ENCODE results near the gene CTXN1.
"Not testable (repeated sequence)": the region's sequence is repeated elsewhere in the genome, so short reads cannot be mapped to it uniquely, and the experiment has no call there.

Gene CTXN1

DNA sequence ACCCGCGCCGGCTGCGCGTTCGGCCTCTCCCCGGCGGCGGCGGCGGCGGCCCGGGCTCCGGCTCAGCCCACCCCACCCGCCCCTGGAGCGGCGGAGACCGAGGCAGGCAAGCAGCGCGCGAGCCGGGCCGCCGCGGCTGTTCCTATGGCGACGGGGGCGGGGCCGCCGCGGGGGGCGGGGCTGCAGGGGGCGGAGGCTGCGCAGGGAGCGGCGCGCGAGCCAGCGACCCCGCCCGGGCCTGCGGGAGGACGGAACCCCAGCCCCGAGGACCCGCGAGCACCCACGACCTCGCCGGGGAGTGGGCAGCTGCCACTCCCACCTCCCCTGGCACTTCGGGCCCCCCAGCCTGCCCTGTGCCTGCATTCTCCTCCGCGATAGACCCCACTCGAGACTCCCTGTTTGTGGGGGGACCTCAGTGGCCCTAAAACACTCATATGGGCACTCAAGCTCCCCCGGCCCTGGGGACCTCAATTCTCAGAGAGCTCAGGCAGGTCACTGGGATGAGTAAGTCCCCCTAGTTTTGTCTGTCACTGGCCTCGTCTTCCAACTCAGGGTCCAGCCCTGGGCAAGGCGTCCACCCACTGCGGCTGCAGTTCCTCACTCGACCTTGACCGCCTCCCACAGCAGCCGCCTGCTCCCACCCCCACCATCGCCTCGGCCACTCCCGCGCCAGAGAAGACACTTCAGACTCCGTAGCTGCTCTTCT lies at the start of gene CTXN1:
Gene CTXN1, minus strand, starts transcription at position 115 of the 706 bp plus-strand sequence. CDS start 597 bp downstream, outside the sequence.
- peak; percentile 84 for DNase-seq

- DNase-seq = no peak
These were observed 49.1 kb upstream of the CTXN1 start for GRCh38 chr19:7975037-7975436.

DNA sequence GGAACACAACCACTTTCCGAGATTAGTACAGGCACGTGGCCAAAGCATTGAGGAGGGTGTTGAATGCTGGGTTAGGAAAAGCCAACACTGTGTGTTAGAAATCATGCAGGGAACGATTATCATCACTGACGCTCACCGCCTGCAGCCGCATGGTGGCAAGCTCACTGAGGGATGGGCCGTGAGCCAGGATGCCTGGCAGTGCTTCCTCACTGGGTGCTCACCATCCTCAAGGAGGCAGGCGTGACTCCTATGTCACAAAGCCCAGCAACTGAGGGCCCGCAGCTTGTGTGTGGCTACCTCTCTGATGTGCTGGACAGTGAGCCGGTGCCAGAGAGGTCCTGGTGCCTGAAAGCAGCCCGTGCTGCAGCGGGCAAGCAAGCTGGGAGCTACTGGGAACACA lies 47.9 kb upstream of the CTXN1 start:
- DNase-seq = no peak

DNA sequence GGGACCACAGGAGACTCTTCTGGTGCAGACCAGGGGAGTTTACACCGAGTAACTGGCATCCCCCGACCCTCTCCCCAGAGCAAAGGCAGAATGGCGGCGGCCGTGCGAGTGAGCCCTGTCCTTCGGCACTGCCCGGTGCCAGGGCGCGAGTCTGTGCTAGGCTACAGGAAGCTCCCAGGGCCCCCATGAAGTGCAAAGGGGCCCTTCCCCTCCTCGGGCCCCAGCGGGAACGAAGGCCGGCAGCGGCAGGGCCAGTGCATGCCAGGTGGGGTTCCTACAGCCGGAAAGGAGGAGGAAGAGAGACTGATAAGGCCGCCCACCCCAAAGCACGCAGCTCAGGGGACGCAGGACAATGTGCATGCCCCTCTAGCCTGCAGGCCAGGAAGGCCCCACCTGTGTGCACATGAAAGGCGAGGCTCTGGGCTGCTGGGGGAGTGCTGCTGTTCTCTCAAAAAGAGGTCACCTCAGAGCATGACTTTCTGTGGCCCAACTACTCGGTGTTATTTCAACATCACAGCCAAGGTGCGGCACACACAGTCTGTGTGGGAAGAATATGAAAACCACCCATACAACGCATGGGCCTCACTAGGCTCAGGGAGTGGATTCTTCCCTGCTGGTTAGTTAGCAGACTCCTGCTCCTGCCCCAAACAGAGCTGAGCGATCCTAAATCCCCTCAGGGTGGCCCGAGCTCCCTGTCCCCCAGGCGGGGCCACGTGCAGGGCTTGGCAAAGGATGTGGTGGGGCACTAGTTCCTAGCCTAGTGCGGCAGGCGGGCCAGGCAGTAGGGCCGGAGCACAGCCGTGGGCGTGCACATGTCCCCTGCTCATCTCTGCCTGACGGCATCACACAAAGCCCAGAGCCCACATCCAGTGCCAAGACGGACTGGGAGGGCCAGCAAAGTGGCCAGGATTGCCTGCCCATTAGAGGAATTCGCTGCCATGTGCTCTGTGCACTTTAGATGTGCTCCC lies 45.9 kb upstream of the CTXN1 start:
- no peak for DNase-seq

- peak; percentile 27 for DNase-seq
These were observed 44.9 kb upstream of the CTXN1 start for GRCh38 chr19:7970716-7971448.

DNA sequence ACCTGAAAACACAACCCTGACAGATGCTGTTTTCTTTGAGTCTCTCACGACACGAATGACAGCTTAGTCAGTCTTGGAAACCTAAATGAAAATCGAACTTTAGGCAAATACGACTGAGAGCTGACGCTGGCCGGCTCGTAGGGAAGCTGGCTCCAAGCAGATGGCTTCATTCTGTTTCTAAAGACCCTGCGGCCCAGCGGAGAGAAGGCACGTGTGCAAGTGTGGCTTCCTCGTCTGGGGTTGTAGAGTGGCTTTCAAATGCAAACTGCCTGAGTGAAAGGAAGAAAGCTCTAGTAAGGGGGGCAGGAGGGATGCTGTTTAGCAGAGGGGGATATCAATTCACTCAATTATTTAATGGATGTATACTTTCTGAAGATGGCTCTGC lies 43.6 kb upstream of the CTXN1 start:
- no peak for DNase-seq

GRCh38 chr19:7968796-7969554 lies 43.0 kb upstream of the CTXN1 start:
- no peak for DNase-seq

DNA sequence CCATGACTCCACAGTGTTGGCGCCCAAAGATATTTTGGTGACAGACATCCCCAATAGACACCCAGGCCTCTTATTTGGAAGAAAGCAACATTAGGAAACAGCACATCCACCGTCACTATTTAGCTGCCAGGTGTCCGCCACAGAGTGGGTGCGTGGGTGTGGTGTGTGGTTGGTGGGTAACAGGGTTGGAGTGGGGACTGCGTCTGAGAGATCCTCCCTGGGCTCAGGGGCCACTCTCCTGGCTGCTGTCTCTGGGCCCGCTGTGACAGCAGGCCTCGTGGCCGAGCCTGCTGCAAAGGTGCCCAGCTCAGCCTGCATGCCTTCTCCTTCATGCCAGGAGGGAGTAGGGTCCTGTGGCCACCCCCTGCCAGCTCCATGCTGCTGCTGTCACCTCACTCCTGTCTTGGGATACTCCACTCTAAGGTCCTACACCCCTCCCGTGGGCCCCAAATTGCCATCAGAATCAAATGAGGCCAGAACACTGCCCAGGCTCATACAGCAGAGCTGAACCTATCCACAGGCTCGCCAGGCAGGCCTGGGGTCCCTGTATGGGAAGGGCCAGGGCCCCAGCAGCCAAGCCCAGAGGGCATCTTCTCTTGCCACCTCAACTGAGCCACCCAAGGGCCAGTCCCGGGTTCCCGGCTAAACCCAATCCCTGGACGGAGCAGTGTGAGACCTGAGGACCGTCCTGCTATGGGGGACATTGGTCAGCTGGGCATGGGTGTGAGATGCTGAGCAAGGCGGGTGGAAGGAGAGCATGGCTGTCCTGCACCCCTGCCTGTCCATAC lies 42.3 kb upstream of the CTXN1 start:
- DNase-seq = no peak

- DNase-seq = no peak
These were observed 40.2 kb upstream of the CTXN1 start for GRCh38 chr19:7965921-7966665.

GRCh38 chr19:7965259-7965841 lies 39.4 kb upstream of the CTXN1 start:
- DNase-seq = no peak

GRCh38 chr19:7963566-7963965 lies 37.6 kb upstream of the CTXN1 start:
- DNase-seq = no peak

GRCh38 chr19:7962644-7963268 lies 36.8 kb upstream of the CTXN1 start:
- DNase-seq = no peak

DNA sequence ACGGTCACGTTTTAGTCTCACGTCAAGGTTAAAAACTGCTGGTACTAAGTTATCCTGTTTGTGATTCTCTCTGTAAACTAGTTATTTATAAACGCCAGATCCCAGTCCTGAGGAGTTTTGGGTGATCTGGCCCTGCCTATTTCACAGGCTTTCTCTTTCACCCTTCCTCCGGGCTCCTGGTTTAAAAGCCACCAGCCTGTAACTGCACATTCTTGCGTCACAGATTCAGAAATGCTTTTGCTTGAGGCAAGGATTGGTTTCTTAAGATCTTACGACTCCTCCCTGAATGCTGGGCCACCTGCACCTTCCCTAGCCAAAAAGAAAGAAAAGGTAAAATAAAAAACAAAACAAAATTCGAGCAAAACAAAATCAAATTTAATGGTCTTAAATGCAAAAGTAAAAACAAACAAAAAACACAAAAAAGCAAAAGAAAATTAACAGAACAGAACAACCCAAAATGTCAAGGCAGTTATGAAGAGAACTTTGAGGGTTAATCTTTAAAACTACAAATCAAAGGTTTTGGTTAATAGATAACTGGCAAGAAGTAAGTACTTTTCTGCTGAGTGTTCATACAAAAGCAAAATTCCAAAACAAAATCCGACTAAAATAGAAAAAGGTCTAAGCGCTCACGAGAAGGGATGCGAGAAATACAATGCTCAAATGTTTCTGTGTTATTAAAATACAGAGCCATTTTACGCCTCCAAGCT lies 36.1 kb upstream of the CTXN1 start:
- DNase-seq = no peak

GRCh38 chr19:7961082-7961481 lies 35.1 kb upstream of the CTXN1 start:
- not testable (repeated sequence) for DNase-seq

DNA sequence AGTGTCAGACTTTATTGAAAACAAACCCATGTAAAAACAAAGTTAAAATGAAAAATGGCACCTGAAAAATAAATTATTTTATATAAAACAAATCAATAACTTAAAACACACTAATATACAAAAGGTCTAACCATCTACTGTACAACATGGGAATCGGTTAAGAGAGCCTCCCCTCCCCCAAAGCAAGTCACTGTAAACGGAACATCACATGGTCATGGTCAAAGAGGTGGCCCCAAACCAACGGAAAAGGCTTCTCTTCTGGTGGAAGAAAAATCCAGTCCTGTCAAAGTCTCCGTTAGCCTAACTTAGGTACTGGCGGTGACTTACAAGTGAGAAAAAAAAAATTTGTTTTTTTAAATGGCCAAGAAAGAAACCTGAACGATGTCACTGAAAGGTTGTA lies 33.3 kb upstream of the CTXN1 start:
- DNase-seq = no peak

DNA sequence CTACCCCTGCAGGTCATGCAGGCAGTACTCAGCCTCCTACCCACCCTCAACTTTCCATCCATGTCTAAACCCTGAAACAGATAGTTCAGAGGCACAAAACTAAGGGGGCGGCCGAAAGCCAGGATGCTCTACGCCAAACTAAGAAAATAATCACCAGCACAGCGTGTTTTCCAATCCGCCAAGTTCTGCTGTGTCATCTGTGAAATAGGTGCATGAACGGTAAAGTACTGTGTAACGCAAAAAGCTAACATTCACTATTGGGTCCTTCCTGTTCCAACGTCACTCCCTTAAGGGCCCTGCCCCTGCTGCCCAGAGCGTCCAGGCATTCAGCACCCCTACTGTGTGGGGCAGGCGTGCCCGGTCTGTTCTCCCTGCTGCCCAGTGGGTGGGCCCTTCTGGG lies 29.8 kb upstream of the CTXN1 start:
- DNase-seq = no peak

DNA sequence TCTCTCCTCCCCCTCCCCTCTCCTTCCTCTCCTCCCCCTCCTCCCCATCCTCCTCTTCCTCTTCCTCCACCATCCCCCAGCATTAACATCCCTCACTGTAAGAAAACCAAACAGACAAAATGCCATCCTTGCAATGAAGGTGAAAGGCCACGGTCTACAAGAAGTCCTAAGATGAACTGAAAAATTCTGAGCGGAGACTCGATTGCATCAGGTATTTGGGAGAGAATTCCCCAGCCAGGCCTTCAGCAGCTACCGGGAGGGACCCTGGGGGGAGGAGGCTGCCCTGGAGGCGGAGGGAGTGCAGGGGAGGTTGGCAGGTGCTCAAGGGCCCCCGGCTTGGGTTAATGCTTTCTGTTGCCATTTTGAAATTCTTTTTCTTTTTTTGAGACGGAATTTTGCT lies 27.6 kb upstream of the CTXN1 start:
- DNase-seq = no peak

DNA sequence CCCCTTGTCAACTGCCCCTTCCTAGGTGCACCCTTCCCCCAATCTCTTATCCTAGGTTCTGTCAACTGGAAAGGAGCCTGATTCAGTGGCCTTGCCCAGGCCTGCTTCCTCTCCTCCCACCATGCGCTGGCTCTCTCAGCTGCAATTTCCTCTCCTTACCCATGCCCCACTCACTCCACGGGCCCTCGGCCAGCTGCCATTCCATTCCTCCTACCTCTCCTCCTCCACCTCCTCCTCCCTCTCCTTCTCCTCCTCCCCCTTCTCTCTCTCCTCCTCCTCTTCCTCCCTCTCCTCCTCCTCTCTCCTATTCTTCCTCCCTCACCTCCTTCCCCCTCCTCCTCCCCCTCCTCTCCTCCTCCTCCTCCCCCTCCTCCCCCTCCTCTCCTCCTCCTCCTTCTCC lies 27.1 kb upstream of the CTXN1 start:
- no peak for DNase-seq

DNA sequence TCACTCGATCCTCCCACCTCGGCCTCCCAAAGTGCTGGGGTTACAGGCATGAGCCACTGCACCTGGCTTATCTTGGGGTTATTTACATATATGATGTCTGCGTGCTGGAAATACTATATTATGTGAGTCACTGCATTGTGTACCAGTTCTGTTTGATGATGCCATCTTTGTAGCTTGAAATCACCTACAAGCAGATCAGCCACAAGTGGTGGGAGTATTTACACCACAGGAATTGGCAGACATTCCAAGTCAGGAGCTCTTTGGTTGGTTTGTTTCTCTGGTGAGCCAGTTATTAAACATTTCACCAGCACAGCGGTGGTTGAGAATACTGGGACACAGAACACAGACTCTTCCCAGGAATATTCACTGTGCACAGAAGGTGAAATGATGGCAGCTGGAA lies 22.0 kb upstream of the CTXN1 start:
- no peak for DNase-seq
